ENCODE data around the gene DHX15.
"Not testable (repeated sequence)": the region's sequence is repeated elsewhere in the genome, so short reads cannot be mapped to it uniquely, and the experiment has no call there.

DHX15 gene

GRCh38 chr4:24544208-24544988 lies 40.0 kb downstream of the DHX15 start:
- no peak for DNase-seq (ENCODE audit: low read depth in 2 of 2)

- no peak for DNase-seq (ENCODE audit: low read depth in 2 of 2)
Measured at GRCh38 chr4:24537025-24537424, 47.3 kb downstream of the DHX15 start.

- DNase-seq (ENCODE audit: low read depth in 2 of 2), result no peak
Measured at GRCh38 chr4:24535399-24535798, 49.0 kb downstream of the DHX15 start.

GRCh38 chr4:24533364-24533763 lies 51.0 kb downstream of the DHX15 start:
- no peak for DNase-seq (ENCODE audit: low read depth in 2 of 2)

GRCh38 chr4:24529555-24529954 lies 54.8 kb downstream of the DHX15 start:
- DNase-seq (ENCODE audit: low read depth in 2 of 2), result no peak

- DNase-seq (ENCODE audit: low read depth in 2 of 2), result no peak
Measured at GRCh38 chr4:24527371-24527770, 57.0 kb downstream of the DHX15 start.

GRCh38 chr4:24521544-24521943 lies 62.8 kb downstream of the DHX15 start:
- no peak for DNase-seq (ENCODE audit: low read depth in 2 of 2)

- DNase-seq (ENCODE audit: low read depth in 2 of 2), result no peak
Measured at GRCh38 chr4:24519649-24520048, 64.7 kb downstream of the DHX15 start.

- DNase-seq (ENCODE audit: low read depth in 2 of 2), result no peak
Measured at GRCh38 chr4:24517676-24518075, 66.7 kb downstream of the DHX15 start.

- DNase-seq (ENCODE audit: low read depth in 2 of 2), result no peak
Measured at GRCh38 chr4:24516926-24517325, 67.4 kb downstream of the DHX15 start.

GRCh38 chr4:24515698-24516097 lies 68.7 kb downstream of the DHX15 start:
- DNase-seq (ENCODE audit: low read depth in 2 of 2), result no peak

- no peak for DNase-seq (ENCODE audit: low read depth in 2 of 2)
Measured at GRCh38 chr4:24514808-24515207, 69.5 kb downstream of the DHX15 start.

GRCh38 chr4:24513718-24514117 lies 70.6 kb downstream of the DHX15 start:
- no peak for DNase-seq (ENCODE audit: low read depth in 2 of 2)

GRCh38 chr4:24511371-24512063 lies 72.8 kb downstream of the DHX15 start:
- no peak for DNase-seq (ENCODE audit: low read depth in 2 of 2)

- no peak for DNase-seq (ENCODE audit: low read depth in 2 of 2)
Measured at GRCh38 chr4:24510091-24510490, 74.3 kb downstream of the DHX15 start.

GRCh38 chr4:24508541-24508940 lies 75.8 kb downstream of the DHX15 start:
- DNase-seq (ENCODE audit: low read depth in 2 of 2), result no peak

- DNase-seq (ENCODE audit: low read depth in 2 of 2), result no peak
Measured at GRCh38 chr4:24507439-24507838, 76.9 kb downstream of the DHX15 start.

- not testable (repeated sequence) for DNase-seq (ENCODE audit: low read depth in 2 of 2)
Measured at GRCh38 chr4:24503090-24503489, 81.3 kb downstream of the DHX15 start.

GRCh38 chr4:24497221-24497620 lies 87.1 kb downstream of the DHX15 start:
- DNase-seq (ENCODE audit: low read depth in 2 of 2), result no peak

GRCh38 chr4:24496597-24496996 lies 87.8 kb downstream of the DHX15 start:
- DNase-seq (ENCODE audit: low read depth in 2 of 2), result no peak

GRCh38 chr4:24495388-24495787 lies 89.0 kb downstream of the DHX15 start:
- no peak for DNase-seq (ENCODE audit: low read depth in 2 of 2)

GRCh38 chr4:24489870-24490269 lies 94.5 kb downstream of the DHX15 start:
- DNase-seq (ENCODE audit: low read depth in 2 of 2), result no peak

- peak in 1 of 2 donors; percentile 60 for DNase-seq (ENCODE audit: low read depth in 2 of 2)
Measured at GRCh38 chr4:24488399-24489164, 95.8 kb downstream of the DHX15 start.
